H1 (cell line): ENCODE data around the gene AMOTL2. TPM values are rescaled to one million over a fixed set of nuclear protein-coding genes. Genes with fewer than 3 reads are reported as not detected.

Source experiments
- BRCA1 ChIP-seq: IDR thresholded peaks from 2 replicates; pipeline ENCODE4 v1.6.1; 2012; ENCODE audit warnings: low read depth, low read length, improper control_type of control experiment
- POLR2AphosphoS5 ChIP-seq: IDR thresholded peaks from 2 replicates; pipeline ENCODE4 v1.6.1; 2011; ENCODE audit warnings: low read depth, low read length
- POU5F1 ChIP-seq: IDR thresholded peaks from 2 replicates; pipeline ENCODE4 v1.6.1; 2011; ENCODE audit warnings: low read depth, mild to moderate bottlenecking, low read length, moderate library complexity
- RAD21 ChIP-seq, 2 experiments: IDR thresholded peaks in 1 of 2; conservative IDR thresholded peaks in 1 of 2; 2 replicates each; pipeline ENCODE4 v1.6.1; 2011; ENCODE audit warnings: low read depth in 2 of 2, low read length in 2 of 2, improper control_type of control experiment in 1 of 2, inconsistent platforms in 1 of 2, mild to moderate bottlenecking in 1 of 2, moderate library complexity in 1 of 2
- TEAD4 ChIP-seq: IDR thresholded peaks from 2 replicates; pipeline ENCODE4 v1.6.1; 2012; ENCODE audit warnings: low read depth, low read length, inconsistent platforms, mixed read lengths
- polyA plus RNA-seq, 7 experiments: library from polyadenylated mRNA; depleted of rRNA in 3 of 7; stranded (reverse) in 5 of 7; unstranded in 2 of 7; fragments of >200 nt in 5 of 7; fragments of 200-250 nt in 2 of 7; gene quantifications; 1 replicate in 5 of 7; 2 replicates in 1 of 7; 4 replicates in 1 of 7; pipeline versions ENCODE4 v1.2.1 to v1.2.3, GENCODE V29; 2011 to 2013; ENCODE audit warnings: missing spikeins in 2 of 7, mixed read lengths in 2 of 7
- total RNA-seq: library from RNA; stranded (reverse); fragmentation: NEBNext Ultra II Directional; extraction: Animal tissue kit (Norgen Biotek cat#: 25700); gene quantifications from 2 replicates; pipeline ENCODE4 v1.2.1, GENCODE V29; 2021

Gene AMOTL2
- total and polyA plus RNA-seq, 2 of the 8 experiments (the other 6 are each of a cell fraction or from before 2014, with no cell fraction given): 19.0 to 63.7 TPM

GRCh38 chr3:134371542-134372324 lies 2.5 kb downstream of the AMOTL2 start (continued):
- TF ChIP-seq POLR2AphosphoS5 (peak; percentile 78), POU5F1 (no peak), BRCA1 (no peak), TEAD4 (0 out of 2 replicates have a peak, but pooled peaks have one; percentile 50), RAD21 (IDR thresholded peaks at IDR 0.05 in 1 of 2, conservative IDR thresholded peaks at IDR 0.05 in 1 of 2; ENCODE audit: low read depth in 2 of 2, low read length in 2 of 2) (0 out of 4 replicates have a peak, but pooled peaks of 1 of the 2 experiments have one; percentile 8)
